ENCODE data around the gene UBL7. TPM values are rescaled to one million over a fixed set of nuclear protein-coding genes. Genes with fewer than 3 reads are reported as not detected.
"Not testable (repeated sequence)": the region's sequence is repeated elsewhere in the genome, so short reads cannot be mapped to it uniquely, and the experiment has no call there.

The UBL7 gene
- polyA plus RNA-seq (2012; ENCODE audit: insufficient read depth, insufficient read length): 190 TPM

- DNase-seq (ENCODE audit: low read depth, low spot score): peak; percentile 92
- H3K4me3 ChIP-seq (ENCODE audit: low read length): peak within 1 kb of the TSS; percentile 81
Observed at GRCh38 chr15:74460871-74461846, at the start of gene UBL7. Gene UBL7 (minus strand): TSS chr15:74461160. CDS start chr15:74458867, 2,293 bp downstream.

- no peak overlapping the region for H3K4me3 ChIP-seq (ENCODE audit: low read length)
- DNase-seq (ENCODE audit: low read depth, low spot score): no peak
Observed at GRCh38 chr15:74506515-74506840, 45.5 kb upstream of the UBL7 start.

DNA sequence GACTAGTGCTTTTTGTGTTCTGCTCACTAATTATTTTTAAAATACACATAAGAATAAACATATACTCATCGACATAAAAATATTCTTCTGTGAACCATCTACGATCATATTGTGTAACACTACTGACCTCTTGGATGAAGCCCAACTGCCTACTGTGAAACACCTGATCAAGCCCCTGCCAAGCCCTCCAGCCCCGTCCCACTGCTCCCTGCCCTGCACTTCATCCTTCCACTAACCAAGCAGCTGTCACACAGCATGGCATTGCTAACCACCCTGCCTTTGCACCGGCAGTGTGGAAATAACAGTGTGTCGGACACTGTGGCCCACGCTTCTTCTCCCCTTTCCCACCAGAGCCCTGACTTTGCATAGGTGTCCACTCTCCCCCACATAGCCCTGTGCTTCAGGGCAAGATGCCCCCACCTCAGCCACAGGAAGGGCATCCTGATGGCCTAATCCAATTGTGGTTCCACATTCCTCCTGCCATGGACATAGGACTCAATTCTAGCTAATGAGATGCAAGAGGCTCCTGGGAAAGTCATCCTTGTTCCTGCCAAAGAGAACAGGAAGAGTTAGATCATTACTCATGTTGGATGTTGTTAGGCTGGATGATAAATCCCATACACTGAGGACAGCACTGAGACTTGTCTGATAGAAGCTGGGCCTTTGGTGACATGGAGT is 45.0 kb upstream of the UBL7 start:
- DNase-seq (ENCODE audit: low read depth, low spot score): no peak
- H3K4me3 ChIP-seq (ENCODE audit: low read length): no peak overlapping the region

DNA sequence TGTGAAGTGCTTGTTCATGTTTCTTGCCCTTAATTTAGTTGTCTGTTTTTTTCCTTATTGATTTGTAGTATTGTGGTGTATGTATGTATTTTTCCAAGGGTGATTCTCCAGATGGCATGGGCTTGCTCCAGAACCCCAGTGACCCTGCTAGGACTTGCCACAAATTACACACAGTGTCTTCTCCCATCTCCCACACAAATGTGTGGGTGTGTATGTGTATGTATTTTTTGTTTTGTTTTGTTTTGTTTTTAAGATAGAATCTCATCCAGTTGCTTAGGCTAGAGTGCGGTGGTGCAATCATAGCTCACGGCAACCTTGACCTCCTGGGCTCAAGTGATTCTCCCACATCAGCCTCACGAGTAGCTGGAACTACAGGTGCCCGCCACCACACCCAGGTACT is 43.9 kb upstream of the UBL7 start:
- no peak for DNase-seq (ENCODE audit: low read depth, low spot score)
- H3K4me3 ChIP-seq (ENCODE audit: low read length): no peak overlapping the region

- DNase-seq (ENCODE audit: low read depth, low spot score): no peak
- H3K4me3 ChIP-seq (ENCODE audit: low read length): no peak overlapping the region
Observed at GRCh38 chr15:74504418-74504817, 43.5 kb upstream of the UBL7 start.

DNA sequence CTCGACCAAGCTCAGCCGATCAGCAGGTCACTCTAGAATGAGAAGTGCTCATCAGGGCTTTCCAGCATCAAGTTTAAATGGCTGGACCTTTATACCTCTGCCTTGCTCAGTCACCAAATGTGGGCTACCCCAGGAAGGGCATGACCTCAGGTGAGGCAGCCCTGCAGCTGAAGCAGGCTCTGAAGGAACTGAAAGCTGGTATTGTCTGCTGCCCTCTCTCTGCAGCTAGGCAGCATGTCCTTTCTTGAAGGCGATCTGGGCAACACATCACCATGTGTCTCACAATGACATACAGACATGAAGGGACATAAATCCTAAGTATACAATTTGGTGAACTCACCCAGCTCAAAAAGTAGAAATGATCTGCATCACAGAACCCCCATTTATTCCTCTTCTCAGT is 41.3 kb upstream of the UBL7 start:
- DNase-seq (ENCODE audit: low read depth, low spot score): no peak
- no peak overlapping the region for H3K4me3 ChIP-seq (ENCODE audit: low read length)

- H3K4me3 ChIP-seq (ENCODE audit: low read length): no peak overlapping the region
- DNase-seq (ENCODE audit: low read depth, low spot score): no peak
Observed at GRCh38 chr15:74500401-74500800, 39.4 kb upstream of the UBL7 start.

- no peak for DNase-seq (ENCODE audit: low read depth, low spot score)
- H3K4me3 ChIP-seq (ENCODE audit: low read length): no peak overlapping the region
Observed at GRCh38 chr15:74499366-74499765, 38.4 kb upstream of the UBL7 start.

GRCh38 chr15:74497584-74497983 is 36.6 kb upstream of the UBL7 start:
- DNase-seq (ENCODE audit: low read depth, low spot score): no peak
- no peak overlapping the region for H3K4me3 ChIP-seq (ENCODE audit: low read length)

- DNase-seq (ENCODE audit: low read depth, low spot score): no peak
- no peak overlapping the region for H3K4me3 ChIP-seq (ENCODE audit: low read length)
Observed at GRCh38 chr15:74496648-74497047, 35.7 kb upstream of the UBL7 start.

DNA sequence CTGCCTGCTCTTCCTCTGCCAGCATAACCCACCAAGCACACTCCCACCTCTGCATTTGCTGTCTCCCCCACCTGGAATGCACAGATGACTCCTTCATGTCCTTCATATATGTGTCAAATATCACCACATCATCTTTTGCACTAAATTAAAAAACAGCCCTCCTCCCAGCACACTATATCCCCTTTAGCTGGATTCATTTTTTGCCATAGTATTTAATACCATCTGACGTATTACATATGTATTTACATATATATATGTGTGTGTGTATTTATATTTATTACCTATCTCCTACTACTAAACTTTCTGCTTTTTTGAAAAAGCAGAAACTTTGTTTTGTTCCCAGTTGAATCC is 29.4 kb upstream of the UBL7 start:
- peak overlapping the region; percentile 60 for H3K4me3 ChIP-seq (ENCODE audit: low read length)

GRCh38 chr15:74489518-74490338 is 28.8 kb upstream of the UBL7 start:
- H3K4me3 ChIP-seq (ENCODE audit: low read length): peak overlapping the region; percentile 60
- DNase-seq (ENCODE audit: low read depth, low spot score): peak; percentile 86

More for the DNA sequence above, 29.4 kb upstream of the UBL7 start:
- DNase-seq (ENCODE audit: low read depth, low spot score): no peak

- no peak overlapping the region for H3K4me3 ChIP-seq (ENCODE audit: low read length)
- DNase-seq (ENCODE audit: low read depth, low spot score): no peak
Observed at GRCh38 chr15:74488776-74489175, 27.8 kb upstream of the UBL7 start.

- H3K4me3 ChIP-seq (ENCODE audit: low read length): no peak overlapping the region
- DNase-seq (ENCODE audit: low read depth, low spot score): no peak
Observed at GRCh38 chr15:74482661-74483060, 21.7 kb upstream of the UBL7 start.

DNA sequence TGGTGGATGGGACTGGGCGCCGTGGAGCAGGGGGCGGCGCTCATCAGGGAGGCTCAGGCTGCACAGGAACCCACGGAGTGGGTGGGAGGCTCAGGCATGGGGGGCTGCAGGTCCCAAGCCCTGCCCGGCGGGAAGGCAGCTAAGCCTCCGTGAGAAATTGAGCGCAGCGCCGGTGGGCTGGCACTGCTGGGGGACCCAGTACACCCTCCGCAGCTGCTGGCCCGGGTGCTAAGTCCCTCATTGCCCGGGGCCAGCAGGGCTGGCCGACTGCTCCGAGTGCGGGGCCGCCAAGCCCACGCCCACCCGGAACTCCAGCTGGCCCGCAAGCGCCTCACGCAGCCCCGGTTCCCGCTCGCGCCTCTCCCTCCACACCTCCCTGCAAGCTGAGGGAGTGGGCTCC is 19.4 kb upstream of the UBL7 start:
- not testable (repeated sequence) for H3K4me3 ChIP-seq (ENCODE audit: low read length); DNase-seq (ENCODE audit: low read depth, low spot score)

DNA sequence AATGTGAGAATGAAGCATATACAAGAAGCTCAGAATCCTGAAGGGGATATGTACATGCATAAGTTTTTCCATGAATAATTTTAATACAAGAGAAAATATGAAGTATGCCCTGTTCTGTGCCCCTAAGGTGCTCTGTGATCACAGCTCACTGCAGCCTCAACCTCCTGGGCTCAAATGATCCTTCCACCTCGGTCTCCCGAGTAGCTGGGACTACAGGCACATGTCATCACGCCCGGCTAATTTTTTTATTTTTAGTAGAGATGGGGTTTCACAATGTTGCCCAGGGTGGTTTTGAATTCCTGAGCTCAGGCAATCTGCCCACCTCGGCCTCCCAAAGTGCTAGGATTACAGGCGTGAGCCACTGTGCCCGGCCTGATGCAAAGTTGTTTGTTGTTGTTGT is 10.7 kb upstream of the UBL7 start:
- DNase-seq (ENCODE audit: low read depth, low spot score); H3K4me3 ChIP-seq (ENCODE audit: low read length): not testable (repeated sequence)

GRCh38 chr15:74470631-74471395 is 9.9 kb upstream of the UBL7 start:
- DNase-seq (ENCODE audit: low read depth, low spot score): no peak
- H3K4me3 ChIP-seq (ENCODE audit: low read length): no peak overlapping the region

GRCh38 chr15:74468341-74469032 is 7.5 kb upstream of the UBL7 start:
- no peak for DNase-seq (ENCODE audit: low read depth, low spot score)
- no peak overlapping the region for H3K4me3 ChIP-seq (ENCODE audit: low read length)
